Measurements from ENCODE around the gene EFCAB12.

DNA sequence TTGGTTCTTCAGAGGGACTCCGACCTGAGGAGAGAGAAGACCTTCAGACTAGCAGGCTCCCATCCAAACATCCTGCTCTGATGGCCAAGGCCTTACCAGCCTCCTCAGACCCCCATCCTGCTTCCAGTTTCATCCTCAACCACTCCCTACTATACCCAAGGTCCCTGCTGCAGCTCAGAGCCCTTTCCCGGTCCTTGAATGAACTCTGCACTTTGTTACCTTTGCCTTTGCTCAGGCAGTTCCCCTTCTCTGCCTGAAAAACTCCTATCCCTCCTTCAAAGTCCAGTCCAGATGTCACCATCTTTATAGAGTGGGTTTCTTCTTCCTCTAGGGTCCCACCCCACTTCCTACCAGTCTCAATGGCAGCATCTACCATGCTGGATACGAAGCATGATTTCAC is 13.1 kb downstream of the EFCAB12 start:
- TF ChIP-seq CTCF (conservative IDR thresholded peaks at IDR 0.05; ENCODE audit: low read depth, low read length) (no peak), EZH2 (IDR thresholded peaks at IDR 0.05; ENCODE audit: borderline replicate concordance, low read depth, low read length, poor library complexity, severe bottlenecking) (no peak)

Measured in A673 (cell line).